ENCODE results near the gene SETD3.

GRCh38 chr14:99435327-99435726 is 45.3 kb downstream of the SETD3 start:
- TF ChIP-seq CTCF (IDR thresholded peaks at IDR 0.05) (no peak), POLR2A (IDR thresholded peaks at IDR 0.05) (no peak)
